DMS153 treated with DMSO at 0.1 percent for 48 hours (cell line): ENCODE data around the gene ANKRD40CL.
"Not testable (repeated sequence)": the region's sequence is repeated elsewhere in the genome, so short reads cannot be mapped to it uniquely, and the experiment has no call there.

ENCODE experiments used
- DNase-seq: peaks from one replicate; lab custom pipeline; 2025; ENCODE audit not compliant: unreplicated experiment; lab: John Stamatoyannopoulos, UW

Gene ANKRD40CL

DNA sequence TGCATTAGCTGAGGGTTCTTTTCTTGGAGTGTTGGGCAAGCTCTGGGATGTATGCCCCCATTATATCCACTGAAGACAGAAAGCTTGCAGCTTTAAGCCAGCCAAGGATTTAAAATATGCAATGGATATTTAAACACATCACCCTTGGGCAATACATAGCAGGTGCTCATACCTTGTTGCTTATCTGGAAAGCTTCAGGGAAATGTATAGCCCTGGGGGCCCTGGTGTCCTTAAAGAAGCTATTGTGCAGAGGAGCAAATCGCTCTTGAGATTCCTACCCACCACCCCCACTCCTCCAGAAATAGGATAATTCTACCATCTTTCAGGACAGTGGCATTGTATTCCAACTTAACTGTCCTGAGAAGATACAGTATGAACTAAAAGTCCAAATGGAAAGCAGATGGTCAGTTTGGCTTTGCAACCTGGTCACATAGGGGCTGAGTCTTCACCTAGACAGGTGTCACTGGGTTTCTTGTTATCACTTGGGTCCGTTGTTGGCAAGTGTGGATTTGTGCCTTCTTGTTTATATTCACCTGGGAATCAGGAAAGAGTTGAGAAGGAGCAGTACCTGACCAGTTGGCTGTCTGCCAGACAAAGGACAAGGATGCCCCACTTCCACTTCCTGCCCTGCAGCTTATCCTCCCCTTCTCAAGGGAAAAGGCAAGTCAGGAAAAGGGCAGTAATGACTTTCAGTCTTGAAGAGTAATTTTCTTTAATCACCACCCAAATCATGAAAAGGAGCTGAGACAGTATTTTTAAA lies 3.4 kb downstream of the ANKRD40CL start:
- DNase-seq, result peak; percentile 18

DNA sequence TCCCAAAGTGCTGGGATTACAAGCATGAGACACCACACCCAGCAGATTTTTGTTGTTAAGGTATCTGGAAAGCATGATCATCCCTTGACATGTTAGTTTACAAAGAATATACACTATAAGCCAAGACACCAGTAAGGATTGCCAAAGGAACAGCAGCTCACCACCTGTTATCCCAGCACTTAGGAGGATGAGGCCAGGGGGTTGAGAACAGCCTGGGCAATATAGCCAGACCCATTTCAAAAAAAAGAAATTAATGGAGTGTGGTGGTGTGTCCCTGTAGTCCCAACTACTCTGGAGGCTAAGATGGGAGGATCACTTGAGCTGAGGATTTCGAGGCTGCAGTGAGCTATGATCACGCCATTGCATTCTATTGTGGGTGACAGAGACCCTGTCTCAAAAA lies 5.1 kb downstream of the ANKRD40CL start:
- DNase-seq, result no peak

GRCh38 chr17:50758989-50759544 lies 8.3 kb downstream of the ANKRD40CL start:
- DNase-seq, result no peak

DNA sequence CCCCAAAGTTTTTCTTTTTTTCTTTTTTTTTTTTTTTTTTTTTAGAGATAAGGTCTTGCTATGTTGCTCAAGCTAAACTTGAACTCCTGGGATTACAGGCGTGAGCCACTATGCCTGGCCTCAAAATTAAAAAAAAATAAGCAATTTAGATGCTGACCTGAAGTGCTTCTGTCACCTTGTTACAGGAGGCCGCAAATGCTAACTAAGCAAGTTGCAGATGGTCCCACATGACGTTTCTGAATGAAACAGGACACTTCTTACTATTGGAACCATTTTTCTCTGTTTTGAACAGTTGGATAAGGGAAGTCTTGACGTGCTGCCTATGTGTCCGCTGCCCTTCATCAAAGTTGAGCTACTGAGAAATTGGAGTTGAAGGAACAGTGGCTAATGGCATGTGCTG lies 8.8 kb downstream of the ANKRD40CL start:
- no peak for DNase-seq

DNA sequence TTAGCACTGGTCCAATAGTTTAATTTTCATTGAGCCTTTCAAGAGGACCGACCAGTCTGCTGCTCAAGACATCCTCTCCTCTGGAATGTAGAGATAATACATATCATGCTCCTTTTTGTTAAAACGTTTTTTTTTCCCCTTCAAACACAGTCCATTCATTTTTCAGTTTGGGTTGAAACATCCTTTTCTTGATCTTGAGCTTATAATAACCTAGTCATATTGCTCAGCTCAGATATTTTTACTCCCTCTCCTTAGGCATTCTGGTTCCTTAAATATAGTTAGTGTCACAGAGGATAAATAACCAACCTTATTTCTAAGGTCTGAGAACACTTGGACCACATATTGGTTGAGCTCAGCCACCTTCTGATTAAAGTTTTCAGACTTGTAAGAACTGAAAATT lies 12.8 kb downstream of the ANKRD40CL start:
- no peak for DNase-seq

DNA sequence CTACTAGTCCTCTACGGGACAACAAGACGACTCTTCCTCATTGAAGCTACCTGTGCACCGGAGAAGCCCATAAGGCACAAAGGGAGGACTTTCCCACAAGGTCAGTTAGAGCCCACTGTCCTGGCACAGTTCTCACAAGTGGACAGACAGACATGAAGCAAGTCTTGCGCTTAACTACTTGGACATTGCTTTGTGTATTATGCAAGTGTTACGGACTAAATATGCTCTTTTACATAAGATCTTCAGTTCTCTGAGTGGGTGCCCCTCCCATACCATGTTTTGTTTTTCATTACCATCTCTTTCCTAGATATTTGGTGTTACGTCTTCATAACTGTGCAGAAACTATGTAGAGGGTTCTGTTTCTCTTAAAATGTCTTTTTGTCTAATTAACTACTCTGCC lies 18.1 kb downstream of the ANKRD40CL start:
- DNase-seq, result no peak

DNA sequence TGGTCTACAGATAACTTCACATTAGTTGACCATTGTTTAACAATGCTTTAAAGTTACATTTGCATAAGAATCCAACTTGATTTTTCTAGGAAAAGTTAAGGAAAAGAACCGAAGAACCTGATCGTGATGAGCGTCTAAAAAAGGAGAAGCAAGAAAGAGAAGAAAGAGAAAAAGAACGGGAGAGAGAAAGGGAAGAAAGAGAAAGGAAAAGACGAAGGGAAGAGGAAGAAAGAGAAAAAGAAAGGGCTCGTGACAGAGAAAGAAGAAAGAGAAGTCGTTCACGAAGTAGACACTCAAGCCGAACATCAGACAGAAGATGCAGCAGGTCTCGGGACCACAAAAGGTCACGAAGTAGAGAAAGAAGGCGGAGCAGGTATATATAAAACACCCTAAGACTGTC lies 21.7 kb downstream of the ANKRD40CL start:
- DNase-seq, result no peak

- DNase-seq, result no peak
These were observed 28.2 kb downstream of the ANKRD40CL start for GRCh38 chr17:50739098-50739497.

DNA sequence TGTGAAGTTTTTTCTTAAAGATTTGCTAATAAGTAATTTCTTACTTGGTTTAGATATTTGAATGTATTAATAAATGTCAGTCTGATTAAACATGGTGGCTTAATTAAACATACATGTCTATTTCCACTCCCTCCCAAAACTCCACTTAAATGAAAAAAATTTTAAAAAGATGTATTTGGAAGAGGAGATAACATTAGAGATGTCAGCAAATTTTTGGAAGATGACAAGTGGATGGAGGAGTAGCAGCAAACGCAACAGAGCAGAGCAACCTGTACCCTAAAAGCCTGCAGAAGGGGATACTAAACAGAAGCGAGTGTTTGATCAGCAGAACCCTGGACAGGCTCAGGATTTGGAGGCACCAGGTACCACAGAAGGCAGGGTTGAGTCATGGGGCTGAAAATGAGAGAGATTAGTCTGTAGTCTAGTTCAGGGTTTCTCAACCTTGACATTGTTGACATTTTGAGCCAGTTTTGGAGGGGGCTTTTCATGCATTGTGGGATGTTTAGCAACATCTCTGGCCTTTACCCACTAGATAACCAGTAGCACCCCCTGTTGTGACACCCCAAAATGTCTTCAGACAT lies 30.1 kb downstream of the ANKRD40CL start:
- no peak for DNase-seq

DNA sequence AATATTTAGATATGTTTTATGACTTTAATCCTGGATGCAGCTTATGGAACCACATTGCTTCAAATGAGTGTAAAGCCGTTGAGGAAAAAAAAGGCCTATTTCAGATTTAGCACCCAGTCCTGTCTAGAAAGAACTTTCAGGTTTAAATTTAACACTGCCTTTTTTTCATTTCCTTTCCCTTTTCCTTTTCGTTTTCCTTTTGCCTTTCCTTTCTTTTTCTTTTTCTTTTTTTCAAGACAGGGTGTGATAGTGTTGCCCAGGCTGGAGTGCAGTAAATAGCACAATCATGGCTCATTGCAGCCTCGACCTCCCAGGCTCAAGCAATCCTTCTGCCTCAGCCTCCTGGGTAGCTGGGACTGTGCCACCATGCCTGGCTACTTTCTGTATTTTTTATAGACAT lies 32.0 kb downstream of the ANKRD40CL start:
- DNase-seq, result no peak

DNA sequence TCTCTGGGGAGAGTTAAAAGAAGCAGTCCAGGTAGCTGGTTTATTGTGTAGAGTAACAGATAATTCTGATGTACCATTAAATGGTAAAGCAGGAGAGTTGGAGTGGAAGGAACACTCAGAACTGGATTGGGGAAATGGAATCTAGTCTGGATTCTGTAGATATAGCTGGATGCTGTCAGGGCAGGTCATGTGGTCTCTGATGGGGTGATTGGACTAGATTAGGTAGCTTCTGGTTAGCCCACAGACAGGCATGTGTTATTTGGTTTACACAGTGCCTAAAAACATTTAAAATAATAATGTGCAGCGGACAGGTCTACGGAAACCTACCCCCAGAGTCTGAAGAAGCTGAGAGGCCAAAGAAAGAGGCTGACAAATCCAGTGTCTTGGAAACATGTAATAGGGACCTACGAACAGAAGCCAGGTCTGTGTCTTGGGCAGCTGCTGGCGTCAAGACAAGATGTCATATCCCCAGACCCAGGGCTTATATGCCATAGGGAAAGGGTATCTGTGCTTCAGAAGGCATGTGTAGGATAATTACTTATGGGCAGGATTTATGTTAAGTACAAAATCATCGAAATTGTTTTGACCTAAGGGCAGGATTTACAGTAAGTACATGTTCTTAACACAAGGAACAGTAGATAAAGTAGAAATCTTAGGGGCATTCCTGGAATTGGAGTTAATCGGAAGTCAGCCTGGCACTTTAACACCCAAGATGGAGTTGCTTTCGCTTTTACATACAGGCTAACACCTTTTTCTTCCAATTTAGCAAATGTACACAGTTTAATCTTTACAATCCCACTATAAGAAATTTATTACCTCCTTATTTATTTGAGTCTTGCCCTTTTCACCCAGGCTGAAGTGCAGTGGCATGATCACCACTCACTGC lies 35.5 kb downstream of the ANKRD40CL start:
- DNase-seq, result no peak

DNA sequence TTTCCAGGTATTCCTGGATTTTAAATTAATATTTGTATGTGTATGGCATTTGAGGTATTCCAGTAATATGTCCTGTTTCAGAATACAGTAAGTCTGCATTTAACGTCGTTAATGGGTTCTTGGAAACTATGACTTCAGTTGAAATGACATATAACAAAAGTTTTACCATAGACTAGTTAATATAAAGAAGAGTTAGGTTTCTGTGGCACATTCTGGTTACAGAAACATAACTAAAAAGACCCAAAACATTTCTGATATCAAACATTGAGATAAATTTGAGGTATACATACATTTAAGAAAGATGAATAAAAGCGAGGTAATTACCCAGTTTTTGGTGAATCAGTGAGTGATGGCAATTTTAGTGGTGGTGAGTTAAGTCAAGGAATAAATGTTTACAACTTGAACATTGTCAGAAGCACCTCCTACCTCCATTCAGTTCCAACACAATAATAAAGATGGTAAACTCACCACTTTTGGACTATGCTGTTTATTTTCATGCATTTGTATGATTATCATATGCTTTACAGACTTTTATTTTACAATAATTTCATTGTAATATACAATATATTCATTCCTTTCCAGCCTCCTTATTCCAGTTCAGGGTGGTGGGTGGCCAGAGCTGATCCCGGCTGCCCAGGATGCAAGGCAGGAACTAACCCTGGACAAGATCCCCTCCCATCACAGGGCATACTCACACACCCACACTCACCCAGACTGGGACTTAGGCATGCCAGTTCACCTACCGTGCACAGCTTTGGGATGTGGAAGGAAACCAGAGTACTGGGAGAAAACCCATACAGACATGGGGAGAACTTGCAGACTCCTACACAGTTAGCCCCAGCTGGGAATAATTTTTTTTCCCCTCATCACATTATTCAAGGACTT lies 38.2 kb downstream of the ANKRD40CL start:
- no peak for DNase-seq

DNA sequence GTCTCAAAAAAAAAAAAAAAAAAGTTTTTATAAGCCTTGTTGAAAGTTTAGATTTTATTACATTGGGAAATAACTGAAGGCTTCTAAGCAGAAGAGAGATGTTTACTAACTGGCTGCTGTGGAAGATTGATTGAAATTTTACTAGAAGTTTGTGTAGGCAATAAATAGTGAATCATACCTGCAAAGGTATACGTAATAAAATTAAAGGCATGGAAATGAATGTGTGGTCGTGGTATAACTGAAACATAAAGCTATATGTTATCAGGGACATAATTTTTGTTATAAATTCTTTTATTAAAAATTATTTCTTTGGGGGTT lies 39.2 kb downstream of the ANKRD40CL start:
- no peak for DNase-seq

DNA sequence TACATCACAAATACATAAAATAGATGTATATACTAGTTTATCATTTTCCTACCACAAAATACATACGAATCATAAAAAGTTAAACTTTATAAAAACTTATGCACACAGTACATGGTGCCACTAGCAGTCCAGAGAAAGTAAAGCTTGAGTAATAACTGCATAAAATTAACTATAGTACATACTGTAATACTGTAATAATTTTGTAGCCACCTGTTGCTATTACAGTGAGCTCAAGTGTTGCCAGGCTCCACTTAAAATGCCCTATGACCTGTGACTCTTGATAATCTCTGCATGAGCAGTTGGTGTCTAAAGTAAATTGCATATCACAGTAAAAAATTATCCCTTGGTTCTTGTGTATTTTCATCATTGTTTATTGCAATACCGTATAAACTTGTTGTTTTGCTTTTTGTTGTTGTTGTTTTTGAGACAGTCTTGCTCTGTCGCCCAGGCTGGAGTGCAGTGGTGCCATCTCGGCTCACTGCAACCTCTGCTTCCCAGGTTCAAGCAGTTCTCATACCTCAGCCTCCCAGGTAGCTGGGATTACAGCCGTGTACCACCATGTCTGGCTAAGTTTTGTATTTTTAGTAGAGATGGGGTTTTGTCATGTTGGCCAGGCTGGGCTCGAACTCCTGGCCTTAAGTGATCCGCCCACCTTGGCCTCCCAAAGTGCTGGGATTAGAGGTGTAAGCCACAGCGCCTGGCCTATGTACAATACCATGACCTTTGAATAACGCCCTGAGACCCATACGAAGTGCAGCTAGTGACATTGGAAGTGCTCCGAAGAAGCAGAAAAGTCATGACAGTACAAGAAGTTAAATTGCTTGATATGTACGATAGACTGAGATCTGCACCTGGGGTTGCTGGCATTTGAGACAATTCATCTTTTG lies 41.3 kb downstream of the ANKRD40CL start:
- no peak for DNase-seq

- not testable (repeated sequence) for DNase-seq
These were observed 42.7 kb downstream of the ANKRD40CL start for GRCh38 chr17:50724622-50725021.

GRCh38 chr17:50722746-50723145 lies 44.6 kb downstream of the ANKRD40CL start:
- no peak for DNase-seq

DNA sequence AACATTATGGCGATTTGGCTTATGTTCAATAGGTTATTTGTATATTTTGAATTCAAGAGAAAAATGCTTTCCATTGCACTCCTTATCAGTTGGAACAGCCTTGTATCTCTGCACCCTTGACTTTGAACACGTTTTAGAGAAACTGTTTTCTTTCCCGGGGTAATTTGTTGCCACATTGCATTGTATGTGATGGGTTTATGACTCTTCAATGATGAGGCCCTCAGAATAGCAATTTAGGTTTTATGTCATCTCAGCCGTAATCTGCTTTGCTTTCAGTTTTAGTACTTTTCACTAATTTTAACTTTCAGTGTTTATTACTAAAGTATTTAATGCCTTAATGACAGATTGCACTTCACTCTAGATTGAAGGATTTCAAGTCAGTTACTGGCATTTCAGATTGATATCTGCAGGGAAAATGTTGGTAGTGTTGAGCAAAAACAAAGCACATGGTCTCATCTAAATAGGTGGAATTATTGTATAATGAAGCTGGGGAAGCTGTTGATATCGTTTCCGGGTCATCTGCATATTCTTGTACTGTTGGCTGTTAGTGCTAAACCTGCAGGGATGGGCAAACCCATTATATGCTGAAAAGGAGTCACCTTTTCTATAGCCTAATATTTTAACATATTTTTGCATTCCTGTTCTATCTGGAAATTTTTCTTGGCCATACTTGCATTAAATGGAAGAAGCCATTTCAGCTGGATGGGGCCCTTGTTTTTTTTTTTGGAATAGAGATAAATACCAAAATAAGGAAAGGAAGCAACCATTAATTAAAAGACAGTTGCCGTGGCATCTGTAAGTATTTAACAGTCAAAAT lies 45.9 kb downstream of the ANKRD40CL start:
- DNase-seq, result no peak

DNA sequence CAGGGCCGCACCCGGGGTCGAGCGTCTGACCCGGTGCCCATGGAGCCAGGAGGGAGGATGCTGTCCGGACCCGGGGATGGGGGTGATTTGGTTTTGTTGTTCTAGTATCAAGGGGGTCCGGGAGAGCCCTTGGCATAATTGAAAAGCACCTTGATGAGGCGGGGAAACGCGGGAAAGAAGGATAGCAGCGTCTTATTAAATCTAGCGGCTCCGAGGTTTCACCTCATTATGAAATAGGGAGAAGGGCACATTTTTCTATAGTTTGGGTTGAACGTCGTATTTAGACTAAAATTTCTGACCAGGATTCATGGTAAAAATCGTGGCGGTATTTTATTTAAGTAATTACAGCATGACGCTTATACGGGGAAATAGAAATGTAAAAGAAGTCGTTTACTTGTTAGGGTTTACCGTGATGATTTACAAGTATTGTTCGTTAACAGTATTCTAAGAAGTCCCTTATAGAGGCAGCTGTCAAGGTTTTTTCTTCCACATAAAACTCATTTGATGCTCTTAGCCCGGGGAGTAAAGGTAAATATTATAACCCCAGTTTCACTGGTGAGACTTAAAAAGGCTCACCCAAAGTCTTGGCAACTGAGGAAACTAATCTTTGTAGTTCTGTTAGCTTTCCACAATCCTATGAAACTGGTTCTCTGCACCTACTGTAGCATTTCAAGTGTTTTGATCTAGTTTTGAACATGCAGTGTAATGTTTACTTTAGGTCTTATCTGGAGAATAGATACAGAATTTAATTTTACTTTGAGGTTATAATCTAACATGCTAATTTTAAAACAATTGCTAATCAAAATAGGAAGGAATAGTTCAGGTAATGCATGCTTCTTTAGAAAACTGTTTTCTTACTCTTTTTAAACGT lies 47.2 kb downstream of the ANKRD40CL start:
- DNase-seq, result no peak
